OCI-LY3 (cell line): ENCODE data around the gene HACL1.

ENCODE experiments used
- H2AFZ ChIP-seq: fragments of 200-600, 300-600 bp; shearing (Covaris generic); 2 replicates; pipeline ENCODE4 v1.6.0; 2014; ENCODE audit warnings: antibody characterized with exemption, low read depth, low read length
- H3K27ac ChIP-seq: fragments of 200-600, 300-600 bp; sonication (generic); 2 replicates; pipeline ENCODE4 v1.5.1; 2014; ENCODE audit warnings: mild to moderate bottlenecking, low read length, moderate library complexity, mixed read lengths
- H3K27me3 ChIP-seq: fragments of 200-600, 300-600 bp; sonication (generic); 2 replicates; pipeline ENCODE4 v1.6.1; 2014; ENCODE audit warnings: low read depth, low read length, mixed read lengths
- H3K36me3 ChIP-seq: fragments of 200-600, 300-600 bp; sonication (generic); replicated peaks from 2 replicates; pipeline ENCODE3; 2014; ENCODE audit warnings: low read depth, low read length, mixed read lengths
- H3K4me1 ChIP-seq: fragments of 300-600, 200-600 bp; sonication (generic); 2 replicates; pipeline ENCODE4 v1.6.1; 2014; ENCODE audit warnings: low read length, mixed read lengths
- H3K4me2 ChIP-seq: fragments of 200-600, 300-600 bp; sonication (generic); 2 replicates; pipeline ENCODE4 v1.6.1; 2014; ENCODE audit warnings: low read length, mixed read lengths
- H3K4me3 ChIP-seq: fragments of 300-600, 200-600 bp; sonication (generic); 2 replicates; pipeline ENCODE4 v1.5.1; 2014; ENCODE audit warnings: antibody characterized with exemption, mild to moderate bottlenecking, low read length, moderate library complexity
- H3K79me2 ChIP-seq: fragments of 300-600, 200-600 bp; shearing (Covaris generic); 2 replicates; pipeline ENCODE4 v1.6.1; 2014; ENCODE audit warnings: mild to moderate bottlenecking, low read length, mixed read lengths
- H3K9ac ChIP-seq: fragments of 300-600, 200-600 bp; shearing (Covaris generic); 2 replicates; pipeline ENCODE4 v1.6.0; 2014; ENCODE audit warnings: mild to moderate bottlenecking, low read length, moderate library complexity
- H3K9me3 ChIP-seq: fragments of 200-600, 300-600 bp; shearing (Covaris generic); 2 replicates; pipeline ENCODE4 v1.6.1; 2014; ENCODE audit warnings: low read length, mixed read lengths; ENCODE audit not compliant: insufficient read depth
- H4K20me1 ChIP-seq: fragments of 200-600, 300-600 bp; sonication (generic); 2 replicates; pipeline ENCODE4 v1.6.1; 2016; ENCODE audit warnings: low read length, mixed read lengths; ENCODE audit not compliant: insufficient read depth
- CTCF ChIP-seq: fragments of 200-600, 300-600 bp; sonication (generic); IDR thresholded peaks from 2 replicates; pipeline ENCODE4 v1.5.1; 2014; ENCODE audit warnings: antibody characterized with exemption, low read length, low read depth
- EZH2phosphoT487 ChIP-seq: fragments of 200-600 bp; shearing (Covaris generic); IDR thresholded peaks from 2 replicates; pipeline ENCODE4 v1.6.1; 2018; ENCODE audit warnings: antibody characterized with exemption, mixed run types, low read depth

Gene HACL1

GRCh38 chr3:15513810-15514662 is 87.3 kb downstream of the HACL1 start:
- Histone ChIP-seq H3K27me3 (0 out of 2 replicates have a peak, but pooled peaks cover 3% of the 10 kb centered on the region), H3K9ac (no peak overlapping the region), H3K4me1 (peaks cover 13% of the 10 kb centered on the region), H3K79me2 (no peaks in the 10 kb centered on the region), H3K4me2 (no peak overlapping the region), H3K9me3 (no peaks in the 10 kb centered on the region), H3K4me3 (no peak overlapping the region), H2AFZ (no peak overlapping the region), H3K27ac (no peak overlapping the region), H4K20me1 (no peaks in the 10 kb centered on the region), H3K36me3 (no peaks in the 10 kb centered on the region)
- TF ChIP-seq CTCF (no peak), EZH2phosphoT487 (no peak)

GRCh38 chr3:15513116-15513515 is 88.3 kb downstream of the HACL1 start:
- H3K9me3 ChIP-seq, result no peaks in the 10 kb centered on the region

GRCh38 chr3:15512166-15512565 is 89.2 kb downstream of the HACL1 start:
- TF ChIP-seq CTCF, result no peak
- no peak overlapping the region for H3K4me2 ChIP-seq
- H4K20me1 ChIP-seq, result no peaks in the 10 kb centered on the region
- H3K9me3 ChIP-seq, result no peaks in the 10 kb centered on the region
- 0 out of 2 replicates have a peak, but pooled peaks cover 3% of the 10 kb centered on the region for H3K27me3 ChIP-seq
- no peaks in the 10 kb centered on the region for H3K79me2 ChIP-seq
- H3K4me3 ChIP-seq, result no peak overlapping the region
- peaks cover 7% of the 10 kb centered on the region for H3K4me1 ChIP-seq
- no peaks in the 10 kb centered on the region for H3K36me3 ChIP-seq
- H3K9ac ChIP-seq, result no peak overlapping the region
- no peak overlapping the region for H2AFZ ChIP-seq
- no peak overlapping the region for H3K27ac ChIP-seq

More at GRCh38 chr3:15513116-15513515, 88.3 kb downstream of the HACL1 start:
- H3K4me3 ChIP-seq, result no peak overlapping the region
- H2AFZ ChIP-seq, result no peak overlapping the region
- TF ChIP-seq EZH2phosphoT487 (no peak), CTCF (no peak)
- H3K4me2 ChIP-seq, result no peak overlapping the region
- H3K27ac ChIP-seq, result no peak overlapping the region
- H3K4me1 ChIP-seq, result peaks cover 13% of the 10 kb centered on the region
- H4K20me1 ChIP-seq, result no peaks in the 10 kb centered on the region
- no peak overlapping the region for H3K9ac ChIP-seq
- H3K79me2 ChIP-seq, result no peaks in the 10 kb centered on the region
- H3K36me3 ChIP-seq, result no peaks in the 10 kb centered on the region
- 0 out of 2 replicates have a peak, but pooled peaks cover 3% of the 10 kb centered on the region for H3K27me3 ChIP-seq

GRCh38 chr3:15511156-15511555 is 90.2 kb downstream of the HACL1 start:
- H4K20me1 ChIP-seq, result no peaks in the 10 kb centered on the region
- H3K4me2 ChIP-seq, result no peak overlapping the region
- H3K4me1 ChIP-seq, result no peaks in the 10 kb centered on the region
- no peaks in the 10 kb centered on the region for H3K9me3 ChIP-seq
- no peaks in the 10 kb centered on the region for H3K36me3 ChIP-seq
- 0 out of 2 replicates have a peak, but pooled peaks cover 3% of the 10 kb centered on the region for H3K27me3 ChIP-seq
- H3K4me3 ChIP-seq, result no peak overlapping the region
- H3K79me2 ChIP-seq, result no peaks in the 10 kb centered on the region
- H3K9ac ChIP-seq, result no peak overlapping the region
- no peak overlapping the region for H2AFZ ChIP-seq
- no peak for TF ChIP-seq CTCF
- TF ChIP-seq EZH2phosphoT487, result no peak
- H3K27ac ChIP-seq, result no peak overlapping the region
